ENCODE results near the gene FIGN.

The FIGN gene

DNA sequence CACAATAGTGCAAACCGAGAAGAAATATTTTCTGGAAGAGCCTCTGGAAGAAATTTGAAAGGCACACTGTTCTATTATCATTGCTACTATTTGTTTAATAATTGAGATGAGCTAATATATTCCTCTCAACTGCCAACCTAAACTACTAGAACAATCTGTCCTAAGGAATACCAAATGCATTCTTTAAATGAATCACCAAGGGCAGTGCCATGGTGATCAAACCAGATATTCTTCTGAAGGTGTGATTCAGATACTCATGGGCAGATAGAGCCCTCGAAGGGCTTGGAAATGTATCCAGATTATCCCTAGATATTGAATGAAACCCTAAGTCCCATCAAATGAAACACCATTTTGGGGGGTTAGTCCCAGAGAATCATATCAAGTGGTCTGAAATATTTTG, 76.6 kb downstream of the FIGN start:
- no peak for DNase-seq

DNA sequence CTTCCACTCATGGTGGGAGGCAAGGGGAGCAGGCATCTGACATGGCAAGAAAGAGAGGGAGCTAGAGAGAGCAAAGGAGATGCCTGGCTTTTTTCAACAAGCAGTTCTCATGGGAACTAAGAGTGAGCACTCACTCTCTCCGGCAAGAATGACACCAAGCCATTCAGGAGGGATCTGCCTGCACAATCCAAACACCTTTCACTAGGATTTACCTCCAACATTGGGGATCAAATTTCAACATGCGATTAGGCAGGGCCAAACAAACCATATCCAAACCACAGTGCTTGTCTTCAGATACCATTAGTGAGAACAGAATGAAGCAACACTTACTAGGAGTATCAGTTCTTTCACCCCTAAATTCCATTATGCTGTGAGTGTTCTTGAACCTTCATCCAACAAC, 77.3 kb downstream of the FIGN start:
- no peak for DNase-seq

DNA sequence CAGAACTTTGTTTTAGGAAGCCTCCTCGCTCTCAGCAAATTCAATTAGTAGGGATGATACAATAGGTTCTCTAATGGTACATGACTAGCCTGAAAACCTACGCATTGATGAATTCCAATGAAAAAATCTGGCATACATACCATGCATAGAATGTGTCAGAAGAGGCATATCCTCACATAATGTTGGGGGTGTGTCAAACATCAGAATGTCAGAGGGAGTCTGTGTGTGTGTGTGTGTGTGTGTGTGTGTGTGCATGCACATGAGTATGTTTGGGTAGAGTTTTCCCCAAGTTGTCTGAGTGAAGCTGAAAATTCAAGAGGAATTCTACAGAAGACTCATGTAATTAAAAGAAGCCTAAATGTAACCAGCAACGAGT, 78.5 kb downstream of the FIGN start:
- DNase-seq, result no peak

DNA sequence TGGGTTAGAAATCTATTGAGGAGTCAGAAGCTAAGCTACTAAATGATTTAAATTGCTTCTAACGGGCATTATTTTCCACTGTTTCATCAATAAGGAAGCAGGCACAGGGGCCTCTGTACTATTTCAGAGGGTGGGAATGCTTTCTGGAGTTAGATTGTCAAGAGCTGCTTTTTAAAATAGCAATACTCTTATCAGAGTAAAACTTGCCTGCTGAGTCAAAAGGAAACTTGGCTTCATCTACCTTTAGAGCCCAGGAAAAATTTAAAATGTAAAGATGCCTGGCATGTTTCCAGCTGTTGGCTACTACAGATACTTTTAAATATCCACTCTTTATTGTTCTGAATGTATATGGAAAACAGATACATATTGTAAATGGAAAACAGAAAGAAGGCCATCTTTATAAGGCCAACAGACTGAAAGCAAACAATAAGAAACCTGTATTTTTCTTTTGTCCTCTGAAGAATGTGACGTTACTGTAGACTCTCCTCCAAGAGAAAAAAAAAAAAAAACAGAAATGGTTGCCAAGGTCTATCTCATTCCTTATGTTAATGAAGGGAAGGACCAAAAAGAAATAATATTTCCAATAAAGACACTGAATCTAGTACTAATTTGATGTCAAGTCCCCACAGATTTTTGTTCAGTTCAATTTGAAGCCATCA, 79.1 kb downstream of the FIGN start:
- no peak for DNase-seq

DNA sequence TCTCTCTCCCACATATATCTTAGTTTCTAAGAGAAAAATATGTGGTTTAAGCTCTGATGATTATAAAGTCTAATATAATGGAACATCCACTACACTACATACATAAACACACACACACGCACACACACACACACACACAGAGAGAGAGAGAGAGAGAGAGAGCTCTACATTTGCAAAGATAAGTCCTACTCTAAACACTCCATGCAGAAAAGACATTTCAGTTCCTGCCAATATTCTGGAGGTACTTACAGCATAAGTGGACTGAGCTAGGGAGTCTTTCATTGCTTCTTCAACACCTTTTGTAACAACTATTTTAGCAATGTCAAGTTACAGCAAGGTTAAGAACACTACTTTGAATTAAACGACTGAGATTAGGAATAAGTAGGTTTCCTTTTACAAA, 80.1 kb downstream of the FIGN start:
- no peak for DNase-seq

DNA sequence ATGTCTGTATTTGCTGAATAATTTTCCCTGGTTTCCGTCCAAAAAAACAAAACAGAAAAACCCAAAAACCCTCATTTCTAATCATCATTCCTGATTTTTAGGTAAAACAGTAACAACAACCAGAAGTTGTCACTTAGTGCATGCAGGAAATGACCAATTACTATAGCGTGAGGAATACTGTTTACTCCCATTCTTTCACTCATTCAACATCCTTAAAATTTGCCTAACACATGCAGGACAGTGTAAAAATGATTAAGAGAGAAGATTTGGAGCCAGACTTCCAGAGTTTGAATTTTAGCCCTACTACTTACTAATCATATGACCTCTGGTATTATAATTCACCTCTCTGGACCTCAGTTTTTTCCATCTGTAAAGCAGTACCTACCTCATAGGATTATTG, 83.1 kb downstream of the FIGN start:
- no peak for DNase-seq

DNA sequence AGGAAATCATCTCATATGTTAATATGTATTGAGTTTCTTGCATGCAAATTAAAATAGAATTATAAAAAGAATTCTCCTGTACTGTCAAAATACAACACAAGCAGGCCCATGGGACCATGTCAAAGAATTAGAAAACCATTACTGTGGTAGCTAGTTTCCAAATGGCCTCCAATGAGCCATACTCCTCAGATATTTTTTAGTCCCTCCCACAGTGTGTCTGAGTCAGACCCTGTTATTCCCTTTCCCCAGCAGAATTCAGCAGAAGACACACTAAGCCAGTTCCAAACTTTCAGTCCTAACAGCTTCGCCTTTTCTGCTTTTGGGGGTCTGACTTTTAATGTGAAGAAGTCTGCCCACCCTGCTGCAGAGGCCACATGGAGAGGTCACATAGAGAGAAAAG, 86.7 kb downstream of the FIGN start:
- DNase-seq, result no peak

DNA sequence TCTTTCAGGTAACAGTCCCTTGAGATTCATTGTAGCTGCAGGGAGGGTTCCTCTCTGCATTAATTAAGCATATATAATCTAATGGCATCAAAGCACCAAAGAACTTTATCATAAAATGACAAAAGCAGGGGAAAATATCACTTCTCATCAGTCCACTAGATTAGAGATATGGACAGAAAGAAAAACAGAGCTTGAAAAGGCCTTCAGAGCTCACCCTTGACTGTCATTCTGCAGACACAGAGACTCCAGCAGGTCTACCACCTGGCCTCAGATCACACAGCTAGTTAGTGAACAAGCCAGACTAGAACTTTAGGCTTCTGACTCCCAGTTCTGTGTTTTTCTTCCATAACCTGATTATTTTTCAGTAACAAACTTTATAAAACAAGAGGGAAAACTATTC, 88.5 kb downstream of the FIGN start:
- no peak for DNase-seq

DNA sequence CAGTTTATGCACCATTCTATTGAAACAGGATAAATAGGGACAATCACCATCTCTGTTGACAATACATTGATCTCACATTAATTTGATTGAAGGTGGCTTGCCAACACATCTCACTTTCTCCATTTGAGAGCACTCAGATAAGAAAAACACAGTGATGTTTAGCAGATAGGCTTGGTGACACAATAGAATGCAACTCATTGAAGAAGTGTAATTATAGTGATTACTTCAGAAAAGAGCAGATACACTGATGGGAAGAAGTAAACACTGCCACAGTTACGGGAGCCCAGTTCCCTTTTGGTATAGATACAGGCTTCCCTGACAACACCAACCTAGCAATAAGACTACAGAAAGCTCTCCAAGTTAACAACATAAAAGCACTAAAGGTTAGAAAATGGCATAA, 89.1 kb downstream of the FIGN start:
- no peak for DNase-seq

DNA sequence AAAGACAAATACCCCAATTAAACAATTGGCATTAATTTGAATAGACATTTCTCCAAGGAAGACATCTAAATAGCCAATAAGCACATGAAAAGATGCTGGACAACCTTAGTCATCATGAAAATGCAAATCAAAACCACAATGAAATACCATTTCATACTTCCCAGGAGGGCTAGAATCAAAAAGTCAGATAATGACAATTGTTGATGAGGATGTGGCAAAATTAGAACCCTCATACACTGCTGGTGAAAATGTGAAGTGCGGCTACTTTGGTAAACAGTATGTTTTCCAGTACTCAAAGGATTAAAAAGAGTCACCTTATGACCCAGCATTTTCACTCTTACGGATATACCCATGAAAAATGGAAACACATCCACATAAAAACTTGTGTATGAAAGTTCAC, 91.6 kb downstream of the FIGN start:
- DNase-seq, result no peak

DNA sequence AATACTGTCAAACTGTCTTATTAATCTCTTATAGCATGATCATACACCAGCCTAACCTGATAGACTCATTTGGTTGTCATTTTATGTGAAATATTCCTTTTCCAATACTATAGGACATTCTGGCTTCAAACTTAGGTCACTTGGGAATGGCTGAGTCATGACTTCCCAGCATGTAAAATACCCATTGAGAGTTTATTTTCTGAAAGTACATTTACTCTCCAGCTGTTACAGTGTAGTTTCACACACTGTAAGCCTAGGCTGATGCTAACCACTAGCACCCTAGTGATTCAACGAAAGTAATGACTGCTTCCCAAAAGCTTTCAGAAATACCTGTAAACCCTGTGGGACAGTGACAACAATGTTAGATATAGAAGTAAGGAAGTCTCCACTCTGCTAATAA, 93.8 kb downstream of the FIGN start:
- DNase-seq, result no peak

DNA sequence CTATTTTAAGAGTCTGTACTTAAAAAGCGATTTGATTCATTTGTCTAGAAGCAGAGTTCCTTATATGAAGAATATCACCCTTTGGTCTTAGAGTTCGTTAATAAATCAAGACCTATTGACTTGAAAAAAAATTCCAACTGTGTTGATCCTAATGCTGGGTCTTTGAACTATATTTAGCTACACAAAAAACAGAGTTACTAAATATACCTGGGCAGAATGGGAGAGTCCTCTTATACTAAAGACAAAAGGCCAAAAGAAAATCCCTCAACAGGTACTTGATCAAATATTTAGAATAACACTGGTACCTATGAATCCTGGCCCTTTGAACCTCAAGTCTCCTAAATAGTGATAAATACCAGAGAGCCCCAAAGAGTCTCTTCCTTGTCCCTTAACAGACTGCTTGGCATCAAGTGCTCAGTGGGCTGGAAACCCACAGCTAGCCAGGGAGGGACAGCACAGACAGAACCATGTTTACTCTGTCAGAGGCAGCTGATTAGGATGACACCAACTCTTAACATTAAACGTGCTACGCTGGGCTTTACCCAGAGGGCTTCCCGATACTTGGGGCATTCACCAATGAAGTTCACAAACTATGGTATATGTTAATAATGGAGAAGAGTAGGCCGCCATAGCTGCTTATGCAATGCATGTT, 95.1 kb downstream of the FIGN start:
- no peak for DNase-seq

DNA sequence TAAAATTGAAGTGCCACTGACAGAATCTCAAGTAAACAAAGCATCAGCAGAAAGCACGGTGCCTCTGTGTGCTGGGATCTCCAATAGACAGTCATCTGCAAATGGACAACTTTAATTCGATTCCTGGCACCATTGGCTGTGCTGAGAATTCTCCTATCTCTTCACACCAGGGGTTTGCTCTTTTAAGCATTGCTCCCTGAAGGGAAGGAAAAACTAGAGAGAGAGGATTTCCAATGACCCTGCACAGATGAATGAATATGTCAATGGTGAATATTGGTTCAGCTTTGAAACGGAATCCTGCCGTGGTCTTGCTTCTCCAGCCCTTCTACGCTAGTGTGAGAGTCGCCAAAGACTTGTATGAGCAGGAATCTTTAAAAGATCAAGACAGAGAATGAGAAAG, 97.9 kb downstream of the FIGN start:
- DNase-seq, result no peak

DNA sequence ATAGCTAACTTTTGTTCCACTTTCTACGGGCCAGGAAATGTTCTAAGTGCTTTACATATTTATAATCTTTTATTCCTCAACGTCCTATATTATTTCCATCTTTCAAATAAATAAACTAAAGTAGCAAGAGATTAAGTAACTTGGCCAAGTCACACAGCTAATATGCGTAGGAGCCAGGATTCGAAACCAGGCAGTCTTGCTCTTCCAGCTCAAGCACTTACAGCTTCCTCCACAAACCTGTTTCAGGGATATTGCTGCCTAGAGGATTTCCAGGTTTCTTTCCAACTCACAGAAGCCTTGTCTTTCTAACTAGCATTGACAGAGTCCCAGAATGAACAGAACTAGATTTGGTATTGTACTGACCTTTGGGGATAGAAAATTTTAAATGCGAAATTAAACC, 102.5 kb downstream of the FIGN start:
- no peak for DNase-seq

DNA sequence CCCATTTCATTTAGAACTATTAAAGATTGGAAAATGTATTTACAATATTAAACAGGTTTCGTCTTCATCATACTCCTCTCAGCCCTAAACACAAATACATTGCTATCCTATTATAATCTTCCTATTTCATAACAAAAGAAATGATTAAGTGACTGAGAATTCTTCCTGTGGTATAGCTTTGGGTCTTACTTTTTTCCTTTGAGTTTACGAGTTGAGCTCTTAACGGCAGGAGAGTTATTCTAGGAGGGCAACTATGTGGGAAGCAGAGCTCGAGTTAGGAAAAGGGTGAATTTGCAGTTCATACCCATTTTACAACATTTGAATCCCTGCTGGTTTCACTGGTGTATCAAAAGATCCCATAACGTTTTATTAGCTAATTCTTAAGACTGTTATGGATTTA, 105.0 kb downstream of the FIGN start:
- DNase-seq, result no peak

DNA sequence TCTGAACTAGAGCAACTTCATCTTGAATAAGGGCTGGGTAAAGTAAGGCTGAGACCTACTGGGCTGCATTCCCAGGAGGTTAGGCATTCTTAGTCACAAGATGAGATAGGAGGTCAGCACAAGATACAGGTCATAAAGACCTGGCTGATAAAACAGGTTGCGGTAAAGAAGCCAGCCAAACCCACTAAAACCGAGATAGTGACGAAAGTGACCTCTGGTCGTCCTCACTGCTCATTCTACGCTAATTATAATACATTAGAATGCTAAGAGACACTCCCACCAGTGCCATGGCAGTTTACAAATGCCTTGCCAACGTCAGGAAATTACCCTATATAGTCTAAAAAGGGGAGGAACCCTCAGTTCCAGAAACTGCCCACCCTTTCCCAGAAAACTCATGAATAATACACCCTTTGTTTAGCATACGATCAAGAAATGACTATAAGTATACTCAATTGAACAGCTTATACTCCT, 109.1 kb downstream of the FIGN start:
- DNase-seq, result no peak

DNA sequence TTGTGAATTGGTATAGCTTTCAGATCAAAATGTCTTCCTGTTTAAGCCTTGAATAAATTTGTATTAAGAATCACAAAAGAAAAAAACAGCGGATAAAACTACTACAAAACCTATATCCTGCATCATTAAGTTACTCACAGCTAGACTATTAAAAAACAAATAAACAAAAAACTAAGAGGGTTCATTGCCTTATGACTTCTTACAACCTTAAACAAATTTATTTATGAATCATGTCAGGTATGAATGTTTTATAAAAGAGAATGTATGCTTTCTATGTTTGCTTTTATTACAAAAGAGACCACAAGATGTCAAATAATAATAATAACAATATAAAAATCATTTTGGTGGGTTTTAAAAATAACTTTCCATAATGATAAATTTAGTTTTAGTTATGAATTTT, 109.6 kb downstream of the FIGN start:
- DNase-seq, result no peak

DNA sequence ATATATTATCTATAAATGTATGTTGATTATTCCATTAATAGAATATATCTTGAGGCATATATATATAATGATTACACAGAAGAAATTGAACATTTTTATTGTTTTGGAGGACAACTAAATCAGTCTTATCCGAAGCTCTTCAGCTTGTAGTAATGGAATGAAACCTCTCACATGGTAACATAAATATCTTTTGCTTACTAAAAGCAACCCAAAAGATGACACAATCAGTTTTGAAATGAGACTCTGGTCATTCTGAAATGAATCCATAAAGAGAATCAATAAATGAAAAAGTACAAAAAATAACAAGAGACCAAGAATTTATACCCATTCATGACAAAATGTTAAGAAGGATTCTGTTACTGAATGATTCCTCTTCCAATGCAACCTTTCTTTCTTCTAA, 110.2 kb downstream of the FIGN start:
- no peak for DNase-seq

DNA sequence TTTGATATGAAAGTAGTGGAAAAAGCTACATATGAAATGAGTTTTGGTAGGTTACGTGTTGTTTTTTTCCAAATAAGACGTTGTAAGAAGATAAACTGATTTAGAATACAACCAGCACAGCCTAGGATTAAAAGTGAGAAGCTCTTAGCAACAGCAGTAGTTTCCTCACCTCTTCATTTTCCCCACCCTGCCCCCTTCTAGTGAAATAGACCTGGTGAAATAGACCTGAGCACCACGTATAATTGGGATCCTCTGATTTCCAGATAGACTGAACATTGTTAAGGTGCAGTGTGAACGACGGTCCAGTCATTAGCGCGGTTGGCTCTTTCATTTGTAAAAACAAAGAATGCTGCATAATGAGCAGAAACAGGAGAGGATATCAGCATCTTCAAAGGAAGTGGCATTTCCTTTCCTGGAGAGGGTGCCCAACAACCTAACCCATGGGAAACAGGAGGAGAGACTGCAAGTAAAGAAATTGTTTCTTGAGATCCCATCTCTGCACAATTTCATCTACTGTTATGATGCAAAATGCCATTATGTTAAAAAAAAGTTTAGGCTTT, 114.3 kb downstream of the FIGN start:
- DNase-seq, result no peak

DNA sequence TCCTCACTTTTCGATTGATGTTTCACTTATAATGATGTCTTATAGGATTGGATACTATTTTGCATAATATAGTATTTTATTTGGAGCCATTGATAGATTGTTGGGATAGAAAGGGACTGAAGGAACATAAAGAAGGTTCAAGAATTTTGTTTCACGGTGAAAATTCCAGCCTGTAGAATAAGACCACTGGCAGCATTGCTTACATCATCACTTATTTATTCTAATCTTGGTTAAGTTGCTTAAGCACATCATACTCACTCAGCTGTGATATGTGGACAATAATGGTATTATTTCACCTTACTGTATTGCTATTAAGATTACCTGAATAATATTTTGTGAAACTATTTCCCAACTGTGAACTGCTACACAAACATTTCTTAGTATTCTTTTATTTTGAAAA, 118.3 kb downstream of the FIGN start:
- no peak for DNase-seq

DNA sequence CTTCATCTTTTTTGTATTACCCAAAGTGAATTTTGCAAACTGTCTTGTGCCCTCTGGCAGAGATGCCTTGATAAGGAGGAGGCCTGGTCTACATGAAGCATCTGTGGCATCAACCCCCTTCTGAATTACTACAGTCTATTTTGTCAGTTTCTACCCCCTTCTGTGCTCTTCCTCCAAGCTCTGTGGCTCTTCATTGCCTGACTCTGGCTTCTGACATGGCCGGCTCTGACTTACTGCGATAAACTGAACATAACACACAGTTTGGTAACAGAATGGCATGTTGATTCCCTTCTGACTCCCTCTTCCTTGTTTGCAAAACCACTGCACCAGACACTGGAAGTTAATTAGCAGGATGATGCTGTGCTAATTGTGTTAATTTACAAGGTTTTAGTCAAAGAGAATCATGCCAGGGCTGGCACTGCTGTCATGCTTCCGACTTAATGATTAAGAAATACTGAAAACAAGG, 122.5 kb downstream of the FIGN start:
- DNase-seq, result no peak

DNA sequence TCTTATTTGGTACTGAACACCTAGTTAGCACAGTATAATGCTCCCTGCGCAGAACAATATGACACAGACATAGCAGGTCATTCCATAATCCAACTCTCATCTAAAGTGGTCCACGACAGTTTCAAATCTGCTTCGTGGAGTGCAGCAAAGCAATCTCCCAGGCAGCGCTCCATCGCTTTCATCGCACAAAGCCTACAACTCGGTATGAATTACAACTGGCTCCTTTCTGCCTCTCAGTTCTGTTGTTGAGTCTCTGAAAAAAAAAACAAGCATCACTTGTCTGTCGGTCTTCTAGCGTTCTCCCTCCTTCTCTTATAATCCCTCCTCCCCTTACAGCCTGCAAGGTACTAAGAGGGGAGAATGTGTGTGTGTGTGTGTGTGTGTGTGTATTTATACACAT, 123.5 kb downstream of the FIGN start:
- DNase-seq, result no peak

DNA sequence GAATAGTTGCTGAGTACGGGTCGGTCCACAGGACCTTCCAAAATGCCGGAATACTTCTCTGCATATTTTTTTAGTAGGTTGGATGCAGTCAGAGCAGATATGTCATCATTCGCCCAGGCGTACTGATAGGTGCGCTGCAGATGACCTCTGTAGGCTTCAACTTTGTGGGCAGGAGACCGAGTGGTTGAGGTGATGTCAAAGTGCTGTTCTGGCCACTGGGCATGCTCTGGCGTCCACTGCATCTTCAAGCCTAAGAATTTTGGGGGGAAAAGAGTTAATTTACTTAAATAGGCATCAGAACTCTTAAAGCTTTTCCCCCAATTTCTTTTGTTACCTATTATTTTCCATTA, 124.3 kb downstream of the FIGN start:
- DNase-seq, result no peak

DNA sequence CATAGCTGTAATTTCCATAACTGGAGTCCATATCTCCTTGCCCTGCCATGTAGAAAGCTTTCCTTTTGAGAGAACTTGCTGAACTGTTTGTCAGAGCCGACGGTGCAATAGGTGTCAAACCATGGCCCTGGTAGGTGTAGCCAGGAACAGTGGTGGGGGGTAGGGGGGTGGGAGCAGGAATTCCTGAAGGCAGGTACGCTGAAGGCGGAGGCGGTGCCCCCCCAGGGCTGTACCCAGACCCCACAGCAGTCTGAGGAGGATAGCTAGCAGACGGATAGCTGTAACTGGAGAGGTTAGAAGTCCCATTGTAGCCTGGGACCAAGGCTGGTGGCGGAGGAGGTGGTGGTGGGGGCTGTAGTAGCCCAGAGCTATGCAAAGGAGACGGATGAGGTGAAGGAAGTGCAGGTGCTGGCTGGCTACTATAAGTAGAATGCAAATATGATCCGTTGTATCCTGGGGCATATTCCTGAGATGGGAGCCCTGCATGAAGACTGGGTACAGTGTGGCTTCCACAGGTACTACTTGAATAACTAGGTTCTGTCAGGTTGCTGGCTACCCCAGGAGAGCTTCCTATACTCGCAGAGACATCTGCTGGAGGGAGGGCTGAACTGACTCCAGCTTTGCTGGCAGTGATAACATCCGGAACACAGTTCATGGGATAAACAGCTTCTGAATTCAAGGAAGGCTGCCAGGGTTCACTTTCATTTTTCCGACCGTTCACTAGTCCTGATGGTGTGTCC, 124.8 kb downstream of the FIGN start:
- no peak for DNase-seq
